Stimulated activated effector memory CD8-positive, alpha-beta T cell treated with anti-CD3 and anti-CD28 coated beads, Interleukin-12 subunit alpha, Interleukin-12 subunit beta, amount 100 ng/mL, for 72 hours (primary cell): ENCODE results near the gene OR2A1.
"Not testable (repeated sequence)": the region's sequence is repeated elsewhere in the genome, so short reads cannot be mapped to it uniquely, and the experiment has no call there.

Experiments
- ATAC-seq: fragments of 150-1000 bp; cut with Tn5 transposase; 2 replicates; pipeline ENCODE4 v1.10.0; 2021
- DNase-seq, 2 donors: peaks; one replicate each; pipeline ENCODE4 v3.0.0; 2021 to 2022; ENCODE audit warnings: low spot score in 2 of 2
- H3K27ac Mint-ChIP-seq: one replicate; pipeline ENCODE4 v1.8.0; 2022; ENCODE audit warnings: mild to moderate bottlenecking, mixed read lengths
- H3K36me3 Mint-ChIP-seq: one replicate; pipeline ENCODE4 v1.8.0; 2022; ENCODE audit warnings: mild to moderate bottlenecking, mixed read lengths
- H3K4me1 Mint-ChIP-seq: one replicate; pipeline ENCODE4 v1.8.0; 2022; ENCODE audit warnings: mixed read lengths
- H3K4me3 Mint-ChIP-seq: one replicate; pipeline ENCODE4 v1.8.0; 2022; ENCODE audit warnings: mild to moderate bottlenecking, mixed read lengths
- H3K9me3 Mint-ChIP-seq: one replicate; pipeline ENCODE4 v1.8.0; 2022; ENCODE audit warnings: mixed read lengths

The OR2A1 gene

DNA sequence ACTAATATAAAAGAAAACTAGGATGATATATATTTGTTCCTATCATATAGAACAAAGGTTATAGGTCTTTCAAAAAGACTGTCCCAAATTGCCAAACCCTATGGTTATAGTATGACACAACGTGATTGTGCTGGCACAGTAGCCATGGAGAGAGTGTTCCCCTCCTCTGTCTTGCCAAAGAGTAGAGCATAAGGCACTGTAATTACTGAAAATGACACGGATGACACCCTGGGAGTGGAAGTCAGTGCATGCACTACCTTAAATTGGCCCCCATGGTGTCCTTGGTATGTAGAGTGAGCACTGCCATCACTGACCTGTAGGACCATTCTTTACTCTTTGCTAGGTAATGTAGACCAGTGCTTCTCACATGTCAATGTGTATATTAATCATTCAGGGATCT is 7.1 kb upstream of the OR2A1 start:
- not testable (repeated sequence) for H3K9me3 Mint-ChIP-seq, H3K27ac Mint-ChIP-seq, H3K36me3 Mint-ChIP-seq, H3K4me1 Mint-ChIP-seq, ATAC-seq, H3K4me3 Mint-ChIP-seq, DNase-seq

DNA sequence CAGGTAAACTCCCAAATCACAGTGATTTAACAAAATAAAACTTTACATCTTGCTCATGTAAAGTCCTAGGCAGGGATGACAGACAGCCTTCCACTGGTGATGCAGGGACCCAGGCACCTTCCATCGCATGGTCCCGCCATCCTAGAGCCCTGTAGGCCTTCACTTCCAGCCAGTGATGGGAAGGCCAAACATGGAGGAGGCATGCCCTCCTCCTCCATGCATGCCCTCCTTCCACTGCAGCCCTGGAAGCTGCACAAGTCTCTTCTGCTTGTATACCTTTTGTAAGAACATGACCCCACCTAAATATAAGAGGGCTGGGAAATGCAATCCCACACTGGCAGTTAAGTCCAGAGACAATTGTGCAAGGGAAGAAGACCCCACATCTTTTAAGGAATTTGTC is 2.5 kb upstream of the OR2A1 start:
- H3K4me3 Mint-ChIP-seq, H3K9me3 Mint-ChIP-seq, H3K36me3 Mint-ChIP-seq, DNase-seq, H3K27ac Mint-ChIP-seq, H3K4me1 Mint-ChIP-seq, ATAC-seq: not testable (repeated sequence)

DNA sequence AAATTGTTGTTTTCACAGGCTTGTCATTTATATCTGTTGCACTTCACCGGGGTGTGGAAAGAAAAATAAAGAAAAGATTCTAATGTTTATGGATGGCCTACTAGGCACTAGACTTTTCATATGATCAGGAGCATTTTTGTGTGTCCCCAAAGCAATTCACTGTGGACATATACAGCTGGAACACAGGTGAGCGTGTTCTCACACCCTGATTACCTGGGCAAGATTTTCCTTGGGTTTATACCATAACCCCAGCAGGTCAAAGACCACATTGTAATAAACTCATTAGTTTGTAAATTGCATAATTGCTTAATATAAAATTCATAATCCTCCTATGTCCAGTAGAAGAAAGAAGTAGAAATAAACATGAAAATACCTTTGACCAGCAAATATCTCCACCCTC is 1.0 kb upstream of the OR2A1 start:
- H3K4me3 Mint-ChIP-seq, H3K9me3 Mint-ChIP-seq, DNase-seq, H3K36me3 Mint-ChIP-seq, ATAC-seq, H3K27ac Mint-ChIP-seq, H3K4me1 Mint-ChIP-seq: not testable (repeated sequence)

DNA sequence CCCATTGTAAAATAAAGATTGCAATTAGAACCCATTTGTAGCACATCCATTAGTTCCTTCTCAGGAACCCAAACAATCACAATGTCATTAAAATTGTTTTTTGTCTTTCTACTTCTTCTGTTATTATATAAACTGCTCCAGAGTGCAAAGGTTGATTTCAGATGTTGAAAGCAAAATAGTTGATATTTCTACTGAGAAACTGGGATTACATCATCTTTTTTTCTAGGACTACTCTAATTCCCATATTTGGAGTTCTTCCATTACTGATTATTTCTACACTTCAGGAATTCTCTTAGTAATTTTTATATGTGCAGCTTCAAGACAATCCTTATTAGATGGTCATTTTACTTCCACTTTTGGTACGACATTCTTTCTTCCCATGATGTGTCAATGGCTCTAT is 5.3 kb downstream of the OR2A1 start:
- H3K4me3 Mint-ChIP-seq, DNase-seq, H3K4me1 Mint-ChIP-seq: not testable (repeated sequence)

DNA sequence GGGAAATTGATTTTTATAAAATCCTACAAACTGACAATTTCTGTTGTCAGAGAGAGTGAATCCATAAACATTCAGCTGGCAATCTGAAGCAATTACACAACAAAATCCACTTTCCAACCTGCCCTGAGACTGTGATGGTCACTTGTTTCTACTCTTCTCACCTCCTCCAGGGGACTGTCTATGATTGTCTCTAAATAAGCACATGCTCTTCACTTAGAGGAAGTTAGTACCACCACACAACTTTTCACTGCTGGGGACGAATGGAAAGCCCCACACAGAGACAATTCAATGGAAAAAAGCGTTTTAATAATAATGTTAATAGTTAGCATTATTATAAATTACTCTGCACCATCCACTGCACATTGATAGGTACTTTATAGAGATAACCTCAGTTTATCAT is 7.3 kb downstream of the OR2A1 start:
- H3K4me1 Mint-ChIP-seq, H3K4me3 Mint-ChIP-seq, H3K9me3 Mint-ChIP-seq, H3K36me3 Mint-ChIP-seq, H3K27ac Mint-ChIP-seq, DNase-seq, ATAC-seq: not testable (repeated sequence)

More for the DNA sequence above, 5.3 kb downstream of the OR2A1 start:
- H3K9me3 Mint-ChIP-seq, ATAC-seq, H3K27ac Mint-ChIP-seq, H3K36me3 Mint-ChIP-seq: not testable (repeated sequence)

DNA sequence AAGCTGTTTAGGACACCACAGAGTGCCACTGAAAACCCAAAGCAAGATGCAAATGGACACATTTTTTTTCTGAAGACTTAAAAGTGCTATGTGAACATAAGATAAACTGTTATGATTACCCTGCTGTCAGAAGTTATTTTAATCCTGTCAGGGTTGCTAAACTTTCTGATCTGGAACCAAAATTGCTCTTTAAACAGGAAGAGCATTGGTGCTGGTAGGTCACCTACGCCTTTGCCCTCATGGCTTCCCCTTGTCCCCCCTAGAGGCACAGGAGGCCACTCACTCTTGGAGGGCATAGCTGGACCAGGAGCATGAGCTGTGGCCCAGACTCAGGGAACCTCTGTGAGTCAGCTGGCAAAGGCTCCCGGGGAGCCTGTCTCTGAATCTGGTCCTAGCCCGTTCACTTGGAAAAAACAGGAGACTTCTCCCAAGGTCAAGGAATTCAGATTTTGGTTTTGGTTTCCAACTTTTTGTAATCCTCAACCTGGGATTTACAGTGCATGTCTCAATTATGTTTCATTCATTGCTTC is 9.5 kb downstream of the OR2A1 start:
- not testable (repeated sequence) for ATAC-seq, H3K9me3 Mint-ChIP-seq, H3K27ac Mint-ChIP-seq, H3K36me3 Mint-ChIP-seq, H3K4me1 Mint-ChIP-seq, DNase-seq, H3K4me3 Mint-ChIP-seq

DNA sequence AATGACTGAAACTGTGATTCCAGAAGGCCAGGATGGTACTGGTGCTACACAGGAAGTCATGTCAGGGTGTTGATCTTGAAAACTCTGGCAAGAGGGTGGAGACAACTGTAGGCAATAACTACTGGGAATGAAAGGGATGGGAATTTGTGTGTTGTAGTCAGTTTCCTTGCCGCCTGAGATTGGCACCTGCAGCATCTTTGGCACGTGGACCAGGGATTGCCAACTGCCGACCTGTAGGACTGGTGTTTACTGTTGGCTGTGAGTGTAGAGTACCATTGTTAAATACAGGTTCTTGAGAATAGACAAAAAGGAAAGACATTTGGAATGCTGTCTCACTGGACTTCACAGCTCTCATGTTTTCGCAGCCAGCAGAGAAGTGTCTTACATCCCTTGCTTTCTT is 11.1 kb downstream of the OR2A1 start:
- not testable (repeated sequence) for H3K9me3 Mint-ChIP-seq, H3K4me3 Mint-ChIP-seq, ATAC-seq, H3K27ac Mint-ChIP-seq, DNase-seq, H3K36me3 Mint-ChIP-seq, H3K4me1 Mint-ChIP-seq

DNA sequence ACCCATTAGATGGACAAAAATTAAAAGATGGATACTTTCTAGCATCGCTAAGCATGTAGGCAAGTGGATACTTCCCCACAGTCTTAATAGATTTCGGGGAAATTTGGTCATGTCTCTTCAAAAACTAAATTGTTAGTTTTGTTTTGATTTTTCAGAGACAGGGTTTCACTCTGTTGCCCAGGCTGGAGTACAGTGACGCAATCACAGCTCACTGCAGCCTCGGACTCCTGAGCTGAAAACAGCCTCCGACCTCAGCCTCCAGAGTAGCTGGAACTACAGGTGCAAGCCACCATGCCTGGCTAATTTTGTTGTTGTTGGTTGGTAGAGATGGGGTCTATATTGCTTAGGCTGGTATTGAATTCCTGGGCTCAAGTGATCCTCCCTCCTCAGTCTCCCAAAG is 13.6 kb downstream of the OR2A1 start:
- H3K27ac Mint-ChIP-seq, H3K4me3 Mint-ChIP-seq, H3K4me1 Mint-ChIP-seq, H3K9me3 Mint-ChIP-seq, H3K36me3 Mint-ChIP-seq, ATAC-seq, DNase-seq: not testable (repeated sequence)

DNA sequence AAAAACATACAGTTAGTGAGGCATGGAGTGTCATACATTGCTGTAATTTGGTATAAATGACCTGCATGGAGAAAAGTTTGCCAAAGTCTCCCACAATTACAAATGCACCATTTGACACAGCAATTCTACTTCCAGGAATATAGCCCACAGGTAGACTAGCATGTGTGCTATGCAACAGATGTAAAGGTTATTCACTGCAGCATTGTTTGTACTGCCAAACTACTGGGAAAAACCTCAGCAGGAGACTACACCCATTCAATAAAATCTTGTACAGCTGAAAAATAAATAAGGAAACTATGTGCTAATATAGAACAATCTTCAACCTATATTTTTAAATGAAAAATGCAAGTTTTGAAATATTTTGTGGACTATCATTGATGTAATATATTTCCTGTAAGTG is 17.8 kb downstream of the OR2A1 start:
- not testable (repeated sequence) for H3K4me3 Mint-ChIP-seq, ATAC-seq, DNase-seq, H3K9me3 Mint-ChIP-seq, H3K27ac Mint-ChIP-seq, H3K4me1 Mint-ChIP-seq, H3K36me3 Mint-ChIP-seq

DNA sequence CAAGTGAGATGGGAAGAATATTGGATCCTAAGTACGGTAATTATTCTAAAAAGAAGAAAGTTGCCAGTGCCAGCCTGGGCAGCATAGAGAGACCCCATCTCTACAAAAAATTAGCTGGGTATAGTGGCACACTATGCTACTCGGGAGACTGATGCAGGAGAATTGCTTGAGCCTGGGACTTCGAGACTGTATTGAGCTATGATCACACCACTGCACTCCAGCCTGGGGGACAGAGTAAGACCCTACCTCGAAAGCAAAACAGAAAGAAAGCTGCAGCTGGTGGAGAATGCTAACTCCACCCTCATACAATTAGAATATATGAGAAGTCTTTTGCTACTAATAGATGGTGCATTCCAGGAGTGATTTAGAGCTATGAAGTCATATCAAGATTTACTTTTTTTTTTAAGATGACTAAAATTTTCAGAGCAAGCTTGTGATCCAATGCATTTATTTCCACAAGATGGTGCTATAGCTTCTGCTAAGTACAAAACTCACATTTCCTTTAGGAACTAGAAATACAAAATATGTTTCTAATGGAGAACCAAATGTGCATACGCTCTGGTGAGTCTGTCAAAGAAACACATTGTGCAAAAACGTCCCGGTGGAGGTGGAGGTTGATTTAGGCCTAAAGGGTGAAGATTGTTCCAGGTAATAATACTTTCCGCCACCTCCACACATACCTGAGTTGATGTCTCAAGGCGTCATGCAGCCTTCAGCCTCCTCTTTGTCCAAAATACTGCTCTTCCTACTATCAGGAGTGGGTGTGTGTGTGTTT is 19.2 kb downstream of the OR2A1 start:
- H3K4me1 Mint-ChIP-seq, H3K9me3 Mint-ChIP-seq, DNase-seq, H3K27ac Mint-ChIP-seq, H3K36me3 Mint-ChIP-seq, H3K4me3 Mint-ChIP-seq: not testable (repeated sequence)
- ATAC-seq, result peak; percentile 61

DNA sequence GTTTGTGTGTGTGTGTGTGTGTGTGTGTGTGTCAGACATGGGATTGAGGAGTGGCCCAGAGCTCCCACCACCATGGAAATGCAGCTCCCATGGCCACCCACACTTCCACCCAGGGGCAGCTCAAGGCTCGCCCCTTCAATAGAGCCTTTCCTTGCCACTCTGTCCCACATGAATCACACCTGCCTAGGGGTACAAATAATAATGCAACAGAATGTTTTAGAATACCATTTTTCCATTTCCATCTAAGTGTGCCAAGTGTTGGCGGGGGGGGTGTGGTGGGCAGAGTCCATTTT is 19.7 kb downstream of the OR2A1 start:
- not testable (repeated sequence) for H3K27ac Mint-ChIP-seq, H3K36me3 Mint-ChIP-seq, ATAC-seq

DNA sequence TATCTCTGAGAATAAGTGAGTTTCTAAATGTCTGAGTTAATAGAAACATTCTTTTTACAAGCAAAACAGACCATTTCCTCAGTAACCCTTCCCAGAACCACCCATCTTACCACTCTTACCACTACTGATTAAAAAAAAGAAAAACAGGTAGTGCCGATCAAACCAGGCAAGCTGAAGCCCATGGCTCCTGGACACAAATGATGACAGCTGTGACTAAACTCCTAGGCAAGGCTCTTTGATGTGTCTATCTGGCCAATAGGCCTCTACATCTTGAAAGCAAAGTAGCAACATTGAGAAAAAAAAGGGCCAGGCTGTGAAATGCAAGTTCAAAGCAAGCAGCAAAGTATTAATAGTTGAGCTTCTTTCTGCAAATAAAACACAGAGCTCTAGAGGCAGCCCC is 36.4 kb downstream of the OR2A1 start:
- H3K27ac Mint-ChIP-seq, H3K36me3 Mint-ChIP-seq, H3K9me3 Mint-ChIP-seq, DNase-seq, H3K4me3 Mint-ChIP-seq, H3K4me1 Mint-ChIP-seq: not testable (repeated sequence)
- peak; percentile 66 for ATAC-seq

More for the DNA sequence above, 19.7 kb downstream of the OR2A1 start:
- H3K4me3 Mint-ChIP-seq, DNase-seq, H3K9me3 Mint-ChIP-seq, H3K4me1 Mint-ChIP-seq: not testable (repeated sequence)

DNA sequence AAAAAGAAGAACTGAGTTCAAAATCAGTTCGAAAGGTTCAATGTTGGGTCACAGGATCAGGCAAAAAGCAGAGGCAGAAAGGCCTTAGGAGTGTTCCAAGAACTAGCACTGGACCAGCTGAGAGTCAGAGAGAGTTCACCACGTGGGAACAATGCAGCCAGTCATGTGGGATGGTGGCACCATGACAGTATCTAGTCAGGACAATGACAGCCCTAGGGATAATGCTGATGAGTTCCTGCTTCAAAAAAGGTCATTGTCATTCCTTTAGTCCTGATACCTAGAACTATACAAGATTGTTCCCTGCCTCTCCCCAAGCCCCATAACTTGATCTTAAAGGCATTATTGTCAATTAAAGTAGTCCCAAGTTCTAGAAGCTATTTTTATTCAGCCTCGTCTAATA is 39.4 kb downstream of the OR2A1 start:
- not testable (repeated sequence) for ATAC-seq, H3K4me3 Mint-ChIP-seq, H3K36me3 Mint-ChIP-seq

DNA sequence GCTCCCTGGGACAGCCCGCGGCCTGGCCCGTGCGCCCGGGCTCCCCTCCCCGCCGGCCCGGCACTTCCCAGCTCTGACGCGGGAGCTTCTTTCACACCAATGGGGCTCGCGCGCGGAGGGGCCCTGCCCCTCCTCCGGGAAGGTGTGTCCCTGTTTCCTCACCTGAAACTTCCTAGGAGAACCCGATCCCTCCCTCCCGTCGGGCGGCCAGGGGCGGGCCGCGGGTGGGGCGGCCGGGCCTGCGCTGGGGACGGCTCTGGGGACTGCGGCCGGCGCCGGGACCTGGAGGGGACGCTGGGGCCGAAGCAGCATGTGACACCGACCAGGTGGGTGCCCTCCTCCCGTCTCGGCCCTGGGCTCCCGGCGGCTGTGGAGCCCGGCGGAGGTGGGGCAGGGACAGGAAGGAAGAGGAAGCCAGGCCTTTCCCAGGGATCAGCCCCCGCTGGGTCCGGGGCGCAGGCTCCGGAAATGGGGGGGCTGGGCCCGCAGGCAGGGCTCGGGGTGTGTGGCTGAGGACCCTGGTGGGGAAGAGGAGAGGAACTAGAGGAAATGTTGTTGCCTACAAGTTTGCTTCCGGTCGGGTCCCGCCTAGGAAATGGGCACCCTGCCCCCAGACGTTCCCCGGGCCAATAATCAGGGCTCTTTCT is 43.1 kb downstream of the OR2A1 start, which contains the start of gene ARHGEF5:
TSS of gene ARHGEF5 (plus strand) at position 227 of the 647 bp plus-strand sequence. CDS start 7,268 bp downstream, outside the sequence.
- H3K4me3 Mint-ChIP-seq, result peak within 1 kb of the TSS; percentile 60
- not testable (repeated sequence) for DNase-seq, H3K36me3 Mint-ChIP-seq, H3K9me3 Mint-ChIP-seq, H3K4me1 Mint-ChIP-seq, H3K27ac Mint-ChIP-seq
- peak; percentile 84 for ATAC-seq

More for the DNA sequence above, 39.4 kb downstream of the OR2A1 start:
- H3K27ac Mint-ChIP-seq, H3K4me1 Mint-ChIP-seq, DNase-seq, H3K9me3 Mint-ChIP-seq: not testable (repeated sequence)

DNA sequence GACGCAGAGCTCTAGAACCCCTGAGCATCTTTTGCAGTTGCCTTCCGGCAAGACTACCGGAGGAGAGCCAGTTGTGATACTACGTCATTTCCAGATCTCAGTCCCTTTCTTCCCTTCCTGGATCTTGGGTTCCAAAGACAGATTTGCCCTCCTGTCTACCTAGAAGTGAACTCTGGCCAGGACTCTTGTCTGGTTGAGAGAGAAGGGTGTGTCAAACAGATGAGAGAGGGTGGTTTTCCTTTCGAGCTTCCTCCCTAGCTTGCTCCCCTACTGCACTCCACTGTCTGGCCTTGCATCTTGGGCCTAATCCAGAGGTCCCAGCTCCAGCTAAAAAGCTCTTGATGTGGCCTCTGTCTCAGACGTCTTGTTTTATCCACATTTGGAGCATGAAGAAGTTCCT is 44.0 kb downstream of the OR2A1 start:
- not testable (repeated sequence) for H3K27ac Mint-ChIP-seq

DNA sequence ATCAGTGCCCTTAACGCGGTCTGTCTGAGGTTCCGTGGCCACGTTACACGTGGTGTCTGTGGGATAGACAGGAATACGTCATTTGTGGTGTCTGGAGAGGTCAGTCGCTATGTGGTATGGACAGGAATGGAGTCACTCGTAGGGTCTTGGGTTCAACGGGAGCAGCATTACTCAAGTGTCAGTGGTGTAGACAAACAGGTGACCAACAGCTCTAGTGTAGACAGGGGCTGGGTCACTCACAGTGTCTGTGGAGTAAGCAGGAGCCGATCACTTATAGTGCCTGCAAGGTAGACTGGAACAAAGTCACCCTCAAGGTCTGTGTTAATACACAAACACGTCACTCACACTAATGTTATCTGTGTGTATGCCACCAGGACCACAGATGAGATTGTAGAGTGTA is 44.6 kb downstream of the OR2A1 start:
- H3K4me3 Mint-ChIP-seq, H3K9me3 Mint-ChIP-seq, DNase-seq, H3K27ac Mint-ChIP-seq, H3K36me3 Mint-ChIP-seq, H3K4me1 Mint-ChIP-seq: not testable (repeated sequence)
- peak; percentile 22 for ATAC-seq

More for the DNA sequence above, 44.0 kb downstream of the OR2A1 start:
- H3K4me1 Mint-ChIP-seq, H3K36me3 Mint-ChIP-seq, H3K9me3 Mint-ChIP-seq, DNase-seq, H3K4me3 Mint-ChIP-seq, ATAC-seq: not testable (repeated sequence)
